Spleen (tissue), 11 donors: Measurements from ENCODE around the gene LRIT2. TPM values are rescaled to one million over a fixed set of nuclear protein-coding genes. Genes with fewer than 3 reads are reported as not detected.

Experiments used
- DNase-seq: peaks from one replicate; pipeline ENCODE4 v3.0.0-alpha.2; 2020
- H3K27ac ChIP-seq, 8 donors: fragments of 200-600 bp; sonication (generic) in 7 of 8; 1 replicate in 4 of 8; 2 replicates in 4 of 8; pipeline versions ENCODE4 v1.5.0 to v1.8.0; 2016 to 2021; ENCODE audit warnings: inconsistent platforms in 4 of 8, mild to moderate bottlenecking in 4 of 8, moderate library complexity in 1 of 8
- H3K27me3 ChIP-seq, 7 donors: fragments of 200-600 bp; sonication (generic) in 6 of 7; replicated peaks in 1 of 7; 1 replicate in 4 of 7; 2 replicates in 3 of 7; pipeline versions ENCODE4 v1.5.0 to v1.8.0; 2016 to 2021; ENCODE audit warnings: inconsistent platforms in 3 of 7, mild to moderate bottlenecking in 1 of 7
- H3K36me3 ChIP-seq, 6 donors: fragments of 200-600 bp; sonication (generic) in 5 of 6; 1 replicate in 4 of 6; 2 replicates in 2 of 6; pipeline versions ENCODE4 v1.5.0 to v1.8.0; 2016 to 2021; ENCODE audit warnings: inconsistent platforms in 2 of 6
- H3K4me1 ChIP-seq, 6 donors: fragments of 200-600 bp; sonication (generic) in 5 of 6; 1 replicate in 3 of 6; 2 replicates in 3 of 6; pipeline versions ENCODE4 v1.5.0 to v1.8.0; 2016 to 2021; ENCODE audit warnings: inconsistent platforms in 3 of 6
- H3K4me3 ChIP-seq, 8 donors: fragments of 200-600 bp; sonication (generic) in 7 of 8; 1 replicate in 4 of 8; 2 replicates in 4 of 8; pipeline versions ENCODE4 v1.5.0 to v1.8.0; 2016 to 2021; ENCODE audit warnings: inconsistent platforms in 4 of 8, mild to moderate bottlenecking in 4 of 8, moderate library complexity in 2 of 8
- H3K9me3 ChIP-seq, 8 donors: fragments of 200-600 bp; sonication (generic) in 7 of 8; 1 replicate in 4 of 8; 2 replicates in 4 of 8; pipeline versions ENCODE4 v1.5.0 to v1.8.0; 2016 to 2021; ENCODE audit warnings: inconsistent platforms in 4 of 8
- CTCF ChIP-seq, 11 experiments: fragments of 200-600 bp in 7 of 11; fragments of 450-650 bp in 4 of 11; sonication (generic) in 4 of 11; IDR thresholded peaks in 8 of 11; conservative IDR thresholded peaks in 3 of 11; 1 replicate in 7 of 11; 2 replicates in 4 of 11; pipeline versions ENCODE4 v1.4.0 to v1.8.0; 2016 to 2021; ENCODE audit warnings: antibody characterized with exemption in 11 of 11, inconsistent platforms in 4 of 11, mild to moderate bottlenecking in 1 of 11
- POLR2A ChIP-seq, 3 donors: fragments of 450-650 bp; IDR thresholded peaks; one replicate each; pipeline ENCODE4 v1.5.1; 2017; ENCODE audit warnings: antibody characterized with exemption in 3 of 3, mild to moderate bottlenecking in 1 of 3
- POLR2AphosphoS5 ChIP-seq, 3 donors: sonication (generic); formaldehyde crosslinking; IDR thresholded peaks; one replicate each; pipeline ENCODE4 v1.5.1; 2017; ENCODE audit warnings: antibody characterized with exemption in 3 of 3
- WGBS, 5 donors: extraction: QIAGEN DNeasy Blood & Tissue Kit in 3 of 5; methylation state at CpG; one replicate each; pipeline versions ENCODE4 v1.1.5 to v1.1.7; 2013 to 2018; 5-methylcytosine and 5-hydroxymethylcytosine counted together
- intact Hi-C: fragments of 100-400 bp; cut with DNase I; formaldehyde crosslinking; loops from one replicate; pipeline ENCODE4 v1.15.0; 2023; ENCODE audit warnings: low total_unique reads
- polyA plus RNA-seq, 3 donors: library from polyadenylated mRNA; stranded (reverse); fragments of 200-250 nt; gene quantifications; one replicate each; pipeline ENCODE4 v1.2.1, GENCODE V29; 2013
- total RNA-seq, 7 donors: library from RNA; depleted of rRNA in 3 of 7; stranded (reverse); fragments of >200 nt in 3 of 7; fragmentation: NEBNext Ultra II Directional in 4 of 7; extraction: Animal tissue kit (Norgen Biotek cat#: 25700) in 4 of 7; gene quantifications; one replicate each; pipeline versions ENCODE4 v1.1.0 to v1.2.1, GENCODE V29; 2016 to 2021
- donor health status: healthy with polysubstance abuse.
- donor health status: DM: no; HTN: no; CAD: no; lungs with moderate emphysema.
- donor health status: DM: no; HTN: no; CAD: no.
- donor health status: Bipolar disorder and iron deficiency.
- donor health status: healthy.
- donor health status: DM: no; HTN: no; CAD: no.
- donor health status: DM: yes; HTN: yes; CAD: no.

The LRIT2 gene
- total and polyA plus RNA-seq, 10 donors = not detected

- Histone ChIP-seq H3K9me3 (no peaks in the 10 kb centered on the region), H3K4me3 (no peak overlapping the region), H3K27ac (peak overlapping the region in 1 of 8 donors; percentile 15), H3K27me3 (peaks cover 6 to 56% (median 21%) of the 10 kb centered on the region in 7 donors), H3K36me3 (no peaks in the 10 kb centered on the region), H3K4me1 (peaks cover 0 to 39% (median 19%) of the 10 kb centered on the region in 6 donors)
- 60 to 89% (median 78%) methylated on average over 5 of the region's 5 CpGs for WGBS, 5 donors
- intact Hi-C loops = no loop called here
- TF ChIP-seq POLR2AphosphoS5 (IDR thresholded peaks at IDR 0.05) (no peak), CTCF (IDR thresholded peaks at IDR 0.05 in 8 of 11, conservative IDR thresholded peaks at IDR 0.05 in 3 of 11) (no peak), POLR2A (IDR thresholded peaks at IDR 0.05) (no peak)
- DNase-seq = peak; percentile 65
Measured at GRCh38 chr10:84196941-84197340, 28.4 kb downstream of the LRIT2 start.

DNA sequence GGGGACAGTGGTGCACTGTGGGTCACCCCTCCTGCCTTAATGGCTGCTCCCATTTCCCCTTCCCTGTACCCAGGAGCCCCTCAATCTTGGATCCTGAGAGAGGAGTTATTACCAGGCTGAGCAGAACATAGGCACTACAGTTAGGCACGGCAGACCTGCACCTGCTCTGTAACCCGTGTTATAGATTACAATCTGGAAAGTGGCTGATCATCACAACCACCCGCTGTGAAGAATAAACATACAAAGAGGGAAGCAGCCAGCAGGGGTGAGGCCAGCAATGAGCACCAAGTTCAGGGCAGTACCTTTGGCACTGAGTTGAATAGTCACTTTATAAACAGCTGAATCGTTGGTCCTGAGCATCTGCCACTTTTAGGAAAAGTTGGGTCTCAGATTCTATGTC is 29.3 kb downstream of the LRIT2 start:
- H3K27me3 ChIP-seq = peaks cover 6 to 61% (median 21%) of the 10 kb centered on the region in 7 donors

DNA sequence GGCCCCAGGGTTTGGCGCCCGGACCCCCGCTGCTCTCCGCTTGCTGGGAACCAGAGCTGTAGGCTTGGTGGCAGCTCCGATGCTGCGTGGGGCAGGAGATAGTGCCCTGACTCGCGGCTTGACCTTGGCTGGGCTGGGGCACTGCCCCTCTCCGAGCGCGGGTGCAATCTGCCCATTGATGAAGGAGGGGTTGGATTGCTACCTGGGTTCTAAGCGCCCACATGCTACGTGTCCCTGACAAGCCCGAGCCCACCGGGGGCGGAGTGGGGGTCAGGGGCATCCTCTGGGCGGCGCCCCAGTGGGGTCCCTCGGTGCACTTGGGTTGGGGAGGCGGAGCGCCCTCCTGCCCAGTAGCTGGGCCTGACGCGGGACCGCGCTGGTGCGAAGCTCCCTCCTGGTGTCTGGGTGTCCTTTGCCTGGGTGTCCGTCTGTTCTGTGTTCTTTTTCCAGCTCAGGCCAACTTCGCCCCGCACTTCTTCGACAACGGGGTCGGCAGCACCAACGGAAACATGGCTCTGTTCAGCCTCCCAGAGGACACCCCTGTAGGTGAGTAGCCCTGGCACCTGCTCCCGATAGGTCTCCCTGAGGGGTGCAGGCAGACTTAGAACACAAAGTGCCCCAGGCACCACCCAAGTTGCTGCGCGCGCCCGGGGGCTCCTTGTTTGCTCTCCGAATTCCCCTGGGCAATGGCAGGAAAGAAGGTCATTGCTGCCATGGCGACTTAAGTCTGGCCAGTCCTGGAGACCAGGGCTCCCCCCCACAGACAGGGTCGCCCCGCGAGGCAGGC is 30.1 kb downstream of the LRIT2 start:
- H3K27ac ChIP-seq = no peak overlapping the region
- peak; percentile 80 for DNase-seq
- no peaks in the 10 kb centered on the region for H3K9me3 ChIP-seq
- peaks cover 6 to 65% (median 21%) of the 10 kb centered on the region in 7 donors for H3K27me3 ChIP-seq
- TF ChIP-seq POLR2AphosphoS5 (IDR thresholded peaks at IDR 0.05) (no peak), POLR2A (IDR thresholded peaks at IDR 0.05) (no peak), CTCF (IDR thresholded peaks at IDR 0.05 in 8 of 11, conservative IDR thresholded peaks at IDR 0.05 in 3 of 11) (no peak)
- intact Hi-C loops = no loop called here
- 23 to 30% (median 28%) methylated on average over 26 to 43 of the region's 43 CpGs for WGBS, 5 donors
- H3K4me1 ChIP-seq = peaks cover 0 to 32% (median 19%) of the 10 kb centered on the region in 6 donors
- no peaks in the 10 kb centered on the region for H3K36me3 ChIP-seq
- peak overlapping the region in 7 of 8 donors; percentile 38 to 67 (median 44) for H3K4me3 ChIP-seq

More for the DNA sequence above, 29.3 kb downstream of the LRIT2 start:
- DNase-seq = no peak
- 34 to 53% (median 43%) methylated on average over 4 of the region's 4 CpGs for WGBS, 5 donors
- Histone ChIP-seq H3K27ac (peak overlapping the region in 1 of 8 donors; percentile 15), H3K36me3 (no peaks in the 10 kb centered on the region), H3K4me3 (no peak overlapping the region), H3K9me3 (no peaks in the 10 kb centered on the region), H3K4me1 (peaks cover 0 to 32% (median 19%) of the 10 kb centered on the region in 6 donors)
- TF ChIP-seq POLR2A (IDR thresholded peaks at IDR 0.05) (no peak), CTCF (IDR thresholded peaks at IDR 0.05 in 8 of 11, conservative IDR thresholded peaks at IDR 0.05 in 3 of 11) (no peak), POLR2AphosphoS5 (IDR thresholded peaks at IDR 0.05) (no peak)
- intact Hi-C loops = no loop called here

- Histone ChIP-seq H3K4me1 (peaks cover 0 to 32% (median 19%) of the 10 kb centered on the region in 6 donors), H3K9me3 (no peaks in the 10 kb centered on the region), H3K27ac (peak within 1 kb of the TSS in 3 of 8 donors; percentile 9 to 30 (median 26)), H3K27me3 (peaks cover 6 to 65% (median 21%) of the 10 kb centered on the region in 7 donors), H3K4me3 (peak within 1 kb of the TSS; percentile 17 to 67 (median 43)), H3K36me3 (no peaks in the 10 kb centered on the region)
- peak; percentile 88 for DNase-seq
- intact Hi-C loops = no loop called here
- WGBS, 5 donors = 0 to 3% (median 2%) methylated on average over 13 to 61 of the region's 61 CpGs
- TF ChIP-seq CTCF (IDR thresholded peaks at IDR 0.05 in 8 of 11, conservative IDR thresholded peaks at IDR 0.05 in 3 of 11) (no peak), POLR2AphosphoS5 (IDR thresholded peaks at IDR 0.05) (peak in 2 of 3 donors; percentile 39 to 61)
Measured at GRCh38 chr10:84194424-84195043, 30.8 kb downstream of the LRIT2 start, which contains the start of gene CDHR1. TSS of gene CDHR1 (plus strand) at chr10:84194537. CDS start at chr10:84194761, 224 bp downstream.
